Nucleus accumbens (tissue), 56 donors: ENCODE results near the gene BAHCC1.

ENCODE experiments used
- DNase-seq, 56 donors: peaks; one replicate each; lab custom pipeline; 2025; lab: John Stamatoyannopoulos, UW

BAHCC1 gene

DNA sequence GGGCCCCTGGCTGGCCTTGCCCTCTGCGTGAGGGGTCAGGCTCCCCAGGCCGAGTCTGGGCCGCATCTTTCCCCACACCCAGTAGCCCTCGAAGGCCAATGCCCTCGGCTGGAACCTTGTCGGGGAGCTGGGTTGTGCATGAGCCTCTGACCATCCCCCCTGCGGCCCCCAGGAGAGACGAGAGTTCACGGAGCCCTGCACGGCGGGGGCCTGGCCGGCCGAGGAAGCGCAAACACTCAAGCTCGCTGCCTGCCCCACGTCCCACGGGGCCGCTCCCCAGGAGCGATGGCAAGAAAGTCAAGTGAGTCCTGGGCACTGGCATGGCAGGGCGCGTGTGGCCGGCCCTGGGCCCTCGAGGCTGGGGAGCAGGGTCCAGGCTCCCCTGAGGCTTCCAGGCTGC, 57.3 kb downstream of the BAHCC1 start:
- DNase-seq, result no peak

DNA sequence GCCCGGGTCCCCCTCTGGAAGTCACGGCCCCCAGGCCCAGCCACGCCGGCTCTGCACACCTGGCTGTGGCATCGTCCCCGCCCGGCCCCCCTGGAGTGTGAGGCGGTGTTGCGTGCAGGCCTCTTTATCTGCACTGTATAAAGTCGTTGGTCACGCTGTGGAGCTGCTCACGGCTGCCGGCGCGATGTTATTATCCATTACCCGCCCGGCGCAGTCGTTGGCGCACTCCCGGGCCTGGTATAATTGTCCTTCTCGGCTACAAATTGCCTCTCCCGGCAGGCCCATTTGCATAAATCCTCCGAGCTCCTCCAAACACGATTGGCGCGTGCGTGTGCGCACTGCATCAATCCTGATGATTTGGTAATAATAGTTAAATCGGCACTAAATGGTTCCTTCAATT, 57.8 kb downstream of the BAHCC1 start:
- DNase-seq, result no peak

DNA sequence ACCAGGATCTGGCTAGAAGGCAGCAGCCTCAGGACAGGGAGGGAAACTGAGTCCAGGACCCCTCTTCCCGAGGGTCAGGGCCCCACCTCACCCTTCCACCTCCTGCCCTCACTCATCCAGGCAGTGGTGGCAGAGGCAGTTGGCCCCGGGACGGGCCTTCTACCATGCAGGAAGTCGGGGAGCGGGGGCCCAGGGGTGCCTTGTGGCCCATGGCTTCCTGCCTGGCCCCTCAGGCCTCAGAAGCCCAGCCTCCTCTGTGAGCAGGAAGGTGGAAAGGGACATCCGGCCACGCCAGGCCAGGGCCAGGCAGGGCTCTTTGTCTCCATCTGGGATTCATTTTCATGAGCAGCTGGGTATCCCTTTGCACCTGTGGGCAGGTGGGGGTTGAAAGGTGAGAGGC, 58.5 kb downstream of the BAHCC1 start:
- no peak for DNase-seq

DNA sequence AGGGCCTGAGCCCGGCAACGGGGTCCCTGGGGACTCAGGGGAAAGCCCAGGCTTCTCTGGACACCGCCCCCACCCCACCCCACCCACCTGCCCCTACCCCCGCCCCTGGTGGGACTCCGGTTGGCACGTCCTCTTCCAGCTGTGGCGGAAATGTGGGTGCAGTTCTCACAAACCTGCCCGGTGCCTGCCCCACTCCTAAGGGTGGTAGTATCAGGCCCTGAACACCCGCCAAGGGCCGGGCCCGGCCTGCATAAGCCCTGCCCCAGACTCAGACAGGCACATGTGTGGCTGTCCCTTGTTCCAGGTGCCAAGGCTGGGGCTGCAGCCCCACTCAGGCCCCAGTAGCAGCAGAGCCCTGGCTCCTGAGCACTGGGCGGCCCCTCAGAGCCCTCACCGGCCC, 59.2 kb downstream of the BAHCC1 start:
- DNase-seq, result no peak

DNA sequence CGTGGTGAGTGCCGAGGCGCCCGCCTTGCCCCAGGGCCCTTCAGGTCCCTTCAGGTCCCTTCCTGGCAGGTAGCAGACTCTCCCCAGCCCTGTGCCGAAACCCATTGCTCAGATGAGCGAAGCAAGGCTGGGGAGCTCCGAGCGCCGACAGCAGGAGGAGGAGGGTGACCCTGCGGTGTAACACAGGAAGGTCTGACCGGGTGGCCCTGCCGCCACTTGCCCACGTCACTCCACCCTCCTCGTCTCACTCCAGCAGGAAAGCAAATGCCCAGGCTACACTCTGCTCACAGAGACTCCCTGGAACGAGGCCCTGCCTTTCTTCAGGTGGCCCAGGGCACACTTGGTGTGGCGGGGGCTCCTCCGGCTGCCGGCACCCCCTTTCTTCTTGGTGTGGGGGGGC, 60.1 kb downstream of the BAHCC1 start:
- no peak for DNase-seq

DNA sequence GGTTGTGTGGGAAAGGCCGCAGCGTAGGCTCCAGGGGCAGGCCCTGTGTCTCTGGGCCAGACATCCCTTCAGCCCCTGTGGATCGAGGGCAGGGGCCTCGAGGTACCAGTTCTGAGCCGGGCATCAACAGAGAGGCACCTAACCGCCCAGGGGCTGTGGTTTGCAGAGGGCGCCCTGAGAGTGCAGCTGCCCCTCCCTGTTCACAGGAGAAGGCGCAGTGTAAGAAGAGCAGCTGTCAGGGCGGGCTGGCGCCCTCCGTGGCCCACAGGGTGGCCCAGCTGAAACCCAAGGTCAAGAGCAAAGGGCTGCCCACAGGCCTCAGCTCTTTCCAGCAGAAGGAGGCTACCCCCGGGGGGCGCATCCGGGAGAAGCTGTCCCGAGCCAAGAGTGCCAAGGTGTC, 60.8 kb downstream of the BAHCC1 start:
- DNase-seq, result no peak

DNA sequence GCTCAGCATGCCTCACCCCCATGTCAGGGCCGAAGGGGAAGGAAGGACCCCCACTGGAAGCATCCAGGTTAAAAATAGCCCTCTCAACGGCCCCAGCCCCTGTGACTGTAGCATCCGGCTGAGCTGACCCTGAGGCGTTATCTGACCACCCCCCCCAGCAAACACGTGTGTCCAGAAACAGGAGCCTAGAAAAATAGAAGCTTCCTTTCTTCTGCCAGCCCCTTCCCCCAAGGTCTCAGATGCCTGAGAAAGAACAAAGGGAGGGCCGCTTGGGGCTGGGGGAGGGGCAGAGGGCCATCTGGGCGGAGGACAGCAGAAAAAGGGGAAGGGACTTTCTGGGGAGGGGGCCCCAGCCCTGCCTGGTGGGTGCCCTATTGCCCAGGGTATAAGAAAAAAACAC, 61.5 kb downstream of the BAHCC1 start:
- DNase-seq, result no peak

DNA sequence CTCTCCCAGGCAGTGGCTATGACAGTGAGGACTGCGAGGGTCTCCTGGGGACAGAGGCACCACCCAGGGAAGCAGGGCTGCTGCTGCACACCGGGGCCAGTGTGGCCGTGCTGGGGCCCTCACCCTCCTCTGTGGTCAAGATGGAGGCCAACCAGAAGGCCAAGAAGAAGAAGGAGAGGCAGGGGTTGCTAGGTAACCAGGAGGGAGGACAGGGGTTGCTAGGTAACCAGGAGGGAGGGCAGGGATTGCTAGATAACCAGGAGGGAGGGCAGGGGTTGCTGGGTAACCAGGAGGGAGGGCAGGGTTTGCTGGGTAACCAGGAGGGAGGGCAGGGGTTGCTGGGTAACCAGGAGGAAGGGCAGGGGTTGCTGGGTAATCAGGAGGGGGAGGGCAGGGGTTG, 62.1 kb downstream of the BAHCC1 start:
- no peak for DNase-seq

DNA sequence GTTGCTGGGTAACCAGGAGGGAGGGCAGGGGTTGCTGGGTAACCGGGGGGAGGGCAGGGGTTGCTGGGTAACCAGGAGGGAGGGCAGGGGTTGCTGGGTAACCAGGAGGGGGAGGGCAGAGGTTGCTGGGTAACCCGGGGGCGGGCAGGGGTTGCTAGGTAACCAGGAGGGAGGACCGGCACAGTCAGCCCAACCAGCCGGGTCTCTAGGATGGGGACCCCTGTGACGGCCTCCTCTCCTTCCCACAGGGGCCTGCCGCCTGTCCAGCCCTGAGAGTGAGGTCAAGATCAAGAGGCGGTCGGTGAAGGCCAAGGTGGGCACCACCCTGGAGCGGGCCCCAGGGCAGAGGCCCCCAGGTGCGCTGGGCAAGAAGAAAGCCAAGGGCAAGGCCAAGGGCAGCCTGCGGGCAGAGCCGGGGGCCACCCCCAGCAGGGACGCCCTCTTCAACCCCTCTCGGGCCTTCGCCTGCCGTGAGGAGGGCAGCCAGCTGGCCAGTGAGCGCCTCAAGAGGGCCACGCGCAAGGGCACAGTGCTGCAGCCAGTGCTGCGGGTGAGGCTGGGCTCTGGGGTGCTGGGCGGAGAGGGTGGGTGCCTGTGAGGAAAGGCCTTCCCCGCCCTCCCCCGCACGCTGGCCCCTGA, 62.8 kb downstream of the BAHCC1 start:
- no peak for DNase-seq

DNA sequence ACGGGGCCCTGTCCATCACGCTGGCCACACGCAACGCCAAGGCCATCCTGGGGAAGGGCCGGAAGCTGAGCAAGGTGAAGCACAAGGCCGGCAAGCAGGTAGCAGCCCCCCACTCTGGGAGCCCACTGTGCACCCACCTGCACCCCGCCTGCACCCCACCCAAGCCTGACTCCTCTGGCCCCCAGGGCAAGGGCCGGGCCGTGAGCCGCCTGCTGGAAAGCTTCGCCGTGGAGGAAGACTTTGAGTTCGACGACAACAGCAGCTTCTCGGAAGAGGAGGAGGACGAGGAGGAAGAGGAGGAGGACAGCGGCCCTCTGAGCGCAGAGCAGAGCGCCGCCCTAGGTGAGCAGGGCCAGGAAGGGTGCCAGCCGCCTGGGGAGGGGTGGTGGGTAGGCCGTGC, 63.4 kb downstream of the BAHCC1 start:
- no peak for DNase-seq

DNA sequence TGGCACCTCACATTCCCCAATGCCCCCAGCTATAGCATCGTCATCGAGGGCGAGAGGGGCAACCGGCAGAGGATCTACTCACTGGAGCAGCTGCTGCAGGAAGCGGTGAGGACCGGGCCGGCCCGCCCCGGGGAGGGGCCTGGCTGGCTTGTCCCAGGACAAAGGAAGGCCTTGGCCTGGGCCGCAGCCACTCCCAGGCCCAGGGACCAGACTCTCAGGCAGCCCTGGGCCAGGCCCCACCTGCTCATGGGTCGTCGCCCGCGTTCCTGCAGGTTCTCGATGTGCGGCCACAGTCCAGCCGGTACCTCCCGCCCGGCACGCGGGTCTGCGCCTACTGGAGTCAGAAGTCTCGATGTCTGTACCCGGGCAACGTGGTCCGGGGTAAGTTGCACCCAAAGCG, 64.0 kb downstream of the BAHCC1 start:
- no peak for DNase-seq

DNA sequence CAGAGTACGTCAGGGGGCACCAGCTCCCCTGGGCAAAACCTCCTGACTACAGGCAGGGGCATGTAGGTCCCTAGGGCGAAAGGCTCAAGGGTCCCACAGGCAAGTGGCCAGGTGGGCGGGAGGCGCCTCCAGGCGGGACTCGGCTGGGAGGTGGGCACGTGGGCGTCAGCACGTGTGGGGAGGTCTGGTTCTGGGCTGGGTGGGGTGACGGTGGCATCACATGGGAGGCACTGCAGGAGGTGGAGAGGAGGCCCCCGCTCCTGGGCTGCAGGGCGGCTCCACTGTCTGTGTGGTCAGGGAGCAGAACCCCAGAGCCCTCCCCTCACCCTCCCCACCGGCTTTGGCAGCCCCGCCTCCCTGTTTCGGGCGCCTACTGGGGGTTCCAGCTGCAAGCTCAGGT, 64.6 kb downstream of the BAHCC1 start:
- DNase-seq, result no peak

DNA sequence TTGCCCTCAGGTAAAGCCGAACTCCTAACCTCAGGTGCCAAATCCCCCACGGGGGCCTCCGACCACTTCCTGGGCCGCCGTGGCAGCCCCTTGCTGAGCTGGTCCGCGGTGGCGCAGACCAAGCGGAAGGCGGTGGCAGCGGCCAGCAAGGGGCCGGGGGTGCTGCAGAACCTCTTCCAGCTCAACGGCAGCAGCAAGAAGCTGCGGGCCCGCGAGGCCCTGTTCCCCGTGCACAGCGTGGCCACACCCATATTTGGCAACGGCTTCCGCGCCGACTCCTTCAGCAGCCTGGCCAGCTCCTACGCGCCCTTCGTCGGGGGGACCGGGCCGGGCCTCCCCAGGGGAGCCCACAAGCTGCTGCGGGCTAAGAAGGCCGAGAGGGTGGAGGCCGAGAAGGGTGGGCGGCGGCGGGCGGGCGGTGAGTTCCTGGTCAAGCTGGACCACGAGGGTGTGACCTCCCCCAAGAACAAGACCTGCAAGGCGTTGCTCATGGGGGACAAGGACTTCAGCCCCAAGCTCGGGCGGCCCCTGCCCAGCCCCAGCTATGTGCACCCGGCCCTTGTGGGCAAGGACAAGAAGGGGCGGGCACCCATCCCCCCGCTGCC, 65.7 kb downstream of the BAHCC1 start:
- DNase-seq, result no peak

DNA sequence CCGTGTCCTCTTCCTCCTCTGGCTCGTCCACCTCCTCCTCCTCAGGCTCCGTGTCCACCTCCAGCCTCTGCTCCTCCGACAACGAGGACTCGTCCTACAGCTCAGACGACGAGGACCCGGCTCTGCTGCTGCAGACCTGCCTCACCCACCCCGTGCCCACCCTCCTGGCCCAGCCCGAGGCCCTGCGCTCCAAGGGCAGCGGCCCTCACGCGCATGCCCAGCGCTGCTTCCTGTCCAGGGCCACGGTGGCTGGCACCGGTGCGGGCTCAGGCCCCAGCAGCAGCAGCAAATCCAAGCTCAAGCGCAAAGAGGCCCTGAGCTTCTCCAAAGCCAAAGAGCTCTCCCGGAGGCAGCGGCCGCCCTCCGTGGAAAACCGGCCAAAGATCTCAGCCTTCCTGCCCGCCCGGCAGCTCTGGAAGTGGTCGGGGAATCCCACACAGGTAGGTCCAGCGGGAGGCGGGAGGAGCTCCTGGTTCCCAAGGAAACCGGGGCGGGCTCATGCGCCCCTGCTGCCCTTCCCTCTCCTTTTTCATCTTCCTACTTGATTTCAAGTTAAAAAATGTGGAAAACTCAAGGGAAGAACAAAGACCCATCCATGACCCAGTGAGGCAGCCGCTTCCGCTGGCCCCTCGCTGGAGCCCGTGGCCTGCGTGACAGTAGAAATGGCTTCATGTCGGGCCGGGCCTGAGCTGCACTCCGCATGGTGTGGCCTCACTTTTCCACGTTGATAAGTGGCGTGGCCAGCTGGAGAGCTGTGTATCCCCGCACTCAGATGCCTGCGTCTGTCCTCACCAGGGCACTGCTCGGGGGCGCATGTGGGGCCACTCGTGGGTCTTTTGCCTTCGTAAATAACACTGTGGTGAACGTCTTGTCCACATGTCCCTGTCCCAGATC, 66.6 kb downstream of the BAHCC1 start:
- DNase-seq, result no peak

DNA sequence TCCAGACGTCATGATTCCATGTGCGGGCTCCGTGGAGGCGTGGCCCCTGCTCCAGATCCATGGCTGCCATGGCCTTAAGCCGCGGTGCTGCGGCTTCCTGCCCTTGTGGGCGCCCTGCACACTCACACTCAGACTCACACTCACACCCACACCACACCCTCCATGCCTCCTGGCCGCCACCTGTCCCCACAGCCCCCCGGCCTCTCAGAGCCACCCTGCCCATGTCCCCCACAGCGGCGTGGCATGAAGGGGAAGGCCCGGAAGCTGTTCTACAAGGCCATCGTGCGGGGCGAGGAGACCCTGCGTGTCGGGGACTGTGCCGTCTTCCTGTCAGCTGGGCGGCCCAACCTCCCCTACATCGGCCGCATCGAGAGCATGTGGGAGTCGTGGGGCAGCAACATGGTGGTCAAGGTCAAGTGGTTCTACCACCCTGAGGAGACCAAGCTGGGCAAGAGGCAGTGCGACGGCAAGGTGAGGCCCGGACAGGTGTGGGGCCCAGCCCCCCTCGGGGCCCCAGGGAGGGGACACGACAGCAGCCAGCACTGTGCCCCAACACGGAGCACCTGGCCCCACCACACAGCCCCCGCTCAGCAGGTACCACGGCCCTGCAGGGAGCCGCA, 67.4 kb downstream of the BAHCC1 start:
- DNase-seq, result no peak

DNA sequence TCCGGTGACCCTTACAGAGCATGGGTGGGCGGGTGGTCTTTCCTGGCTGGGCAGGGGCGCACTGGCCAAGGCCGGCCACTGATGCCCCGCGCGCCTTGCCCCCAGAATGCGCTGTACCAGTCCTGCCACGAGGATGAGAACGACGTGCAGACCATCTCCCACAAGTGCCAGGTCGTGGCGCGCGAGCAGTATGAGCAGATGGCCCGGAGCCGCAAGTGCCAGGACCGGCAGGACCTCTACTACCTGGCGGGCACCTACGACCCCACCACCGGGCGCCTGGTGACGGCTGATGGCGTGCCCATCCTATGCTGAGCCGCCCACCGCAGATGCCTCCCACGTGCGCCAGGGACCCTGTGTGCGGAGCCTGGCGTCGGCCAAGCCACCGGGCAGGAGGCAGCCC, 68.2 kb downstream of the BAHCC1 start:
- DNase-seq, result no peak

DNA sequence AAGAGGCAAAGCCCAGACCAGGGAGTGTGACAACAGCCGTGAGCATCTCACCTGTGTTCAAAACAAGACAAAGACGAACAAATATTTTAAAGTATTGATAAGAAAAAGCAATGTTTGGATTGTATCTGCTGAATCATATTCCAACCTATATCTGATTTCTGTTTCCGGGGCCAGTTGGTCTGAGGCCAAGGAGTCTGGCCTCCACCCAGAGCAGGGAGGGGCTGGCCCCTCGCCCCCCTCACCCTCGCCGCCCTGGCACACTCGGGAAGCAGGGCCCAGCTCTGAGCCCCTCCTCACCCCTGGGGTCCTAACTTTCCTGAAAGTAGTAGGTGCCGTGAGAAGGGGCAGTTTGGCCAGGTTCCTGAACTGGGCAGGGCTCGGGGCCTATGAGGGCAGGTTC, 69.3 kb downstream of the BAHCC1 start:
- DNase-seq, result no peak

DNA sequence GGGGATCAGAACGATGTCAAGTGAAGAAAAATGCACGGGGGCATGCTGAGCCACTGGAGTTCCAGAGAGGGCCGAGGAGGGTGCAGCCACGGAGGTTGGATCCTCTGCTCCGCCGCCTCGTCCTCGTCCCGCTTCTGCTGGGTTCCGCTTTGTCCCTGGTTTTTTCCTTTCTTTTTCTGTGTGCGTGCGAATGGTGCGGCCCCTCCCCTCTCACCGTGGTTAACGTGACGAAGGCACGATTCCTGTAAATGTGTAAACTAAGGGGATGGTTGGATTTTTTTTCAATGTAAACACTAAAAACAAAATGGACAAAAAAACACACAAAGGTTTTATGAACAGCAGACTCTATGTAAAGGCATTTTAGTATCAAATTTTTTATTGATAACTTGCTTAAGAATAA, 70.7 kb downstream of the BAHCC1 start:
- no peak for DNase-seq

DNA sequence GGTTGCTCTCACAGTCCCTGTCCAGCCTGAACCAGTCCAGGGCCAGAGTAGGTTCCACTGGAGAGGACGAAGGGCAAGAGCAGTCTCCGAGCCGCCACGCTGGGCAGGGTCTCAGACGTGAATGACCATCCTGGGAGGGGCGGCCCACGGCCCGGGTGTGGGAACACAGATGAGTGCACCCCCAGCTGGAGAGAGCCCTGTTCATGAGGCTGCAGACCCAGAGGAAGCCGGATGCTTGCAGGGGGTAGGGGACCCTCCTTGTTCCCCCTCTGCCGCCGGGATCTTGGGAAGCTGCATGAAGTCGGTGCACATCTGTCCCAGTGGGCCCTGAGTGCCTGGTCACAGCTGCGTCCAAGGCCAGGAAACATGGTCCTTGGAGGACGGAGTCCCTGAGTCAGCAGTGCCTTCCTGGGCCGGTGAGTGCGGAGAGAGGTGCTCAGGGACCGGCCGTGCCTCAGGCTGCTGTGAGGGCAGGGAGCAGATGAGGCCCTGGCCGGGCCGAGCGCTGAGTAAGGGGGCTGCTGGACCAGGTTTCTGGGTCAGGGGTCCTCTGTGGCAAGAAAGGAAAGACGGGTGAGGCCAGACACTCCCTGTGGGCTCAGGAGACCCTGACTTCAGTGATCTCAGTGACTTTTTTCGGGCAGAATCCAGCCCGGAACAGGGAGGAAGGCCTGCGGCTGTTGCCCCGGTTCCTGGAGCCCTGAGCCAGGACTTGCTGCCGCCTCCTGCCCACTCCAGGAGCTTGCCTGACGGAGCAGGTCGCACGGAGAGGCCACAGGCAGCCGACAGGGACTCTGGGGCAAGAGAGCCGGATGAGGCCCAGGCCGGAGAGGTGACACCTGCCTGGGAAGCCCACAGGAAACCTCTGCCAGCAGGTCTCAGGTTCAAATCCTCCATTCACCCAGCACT, 71.6 kb downstream of the BAHCC1 start:
- no peak for DNase-seq

DNA sequence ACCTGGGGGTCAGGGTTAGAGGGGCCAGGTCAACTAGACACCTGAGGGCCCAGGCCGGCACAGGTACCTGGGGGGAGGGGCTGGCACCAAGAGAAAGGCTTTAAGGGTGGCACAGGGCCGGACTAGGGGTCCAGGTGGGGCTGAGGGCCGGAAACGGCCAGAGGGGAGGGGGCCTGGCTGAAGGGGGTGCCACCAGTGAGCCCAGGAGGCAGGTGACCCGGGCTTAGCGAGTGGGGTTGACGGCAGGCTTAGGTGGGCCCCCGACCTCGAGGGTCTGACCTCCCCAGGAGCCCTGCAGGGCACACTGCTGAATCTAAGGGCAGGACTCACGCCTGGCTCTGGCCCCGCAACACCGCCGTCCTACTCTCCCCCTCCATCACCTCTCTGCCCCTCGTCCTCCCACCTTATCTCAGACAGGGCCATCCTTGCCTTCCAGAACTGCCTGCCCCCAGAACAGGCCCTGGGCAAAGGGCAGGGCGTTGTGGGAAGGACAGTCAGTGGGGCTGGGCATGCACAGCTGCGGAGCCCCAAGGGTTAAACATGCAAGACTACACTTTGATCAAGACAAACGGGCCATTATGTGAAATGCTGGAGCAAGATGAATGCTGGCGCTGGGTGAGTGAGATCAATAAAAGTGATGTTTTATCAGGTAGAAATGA, 73.0 kb downstream of the BAHCC1 start:
- no peak for DNase-seq
